CD4-positive, alpha-beta T cell (primary cell): ENCODE results near the gene DENND2C. TPM values are rescaled to one million over a fixed set of nuclear protein-coding genes. Genes with fewer than 3 reads are reported as not detected.

Experiments used
- ATAC-seq: fragments of 200-7000 bp; cut with Tn5 transposase; one replicate; pipeline ENCODE4 v1.10.0; 2022; ENCODE audit warnings: mild to moderate bottlenecking; ENCODE audit not compliant: poor library complexity
- CTCF ChIA-PET: fragments of 350-600 bp; sonication (Branson Sonifier 250); formaldehyde crosslinking; loops from one replicate; lab custom pipeline; 2021; ENCODE audit warnings: antibody characterized with exemption, inconsistent platforms; lab: Charles Lee
- POLR2A ChIA-PET: fragments of 350-600 bp; sonication (Branson Sonifier 250); formaldehyde crosslinking; loops from one replicate; lab custom pipeline; 2021; ENCODE audit warnings: antibody characterized with exemption, inconsistent platforms; lab: Charles Lee
- DNase-seq, 14 experiments: peaks; one replicate each; pipeline ENCODE4 v3.0.0-alpha.2; 2013 to 2020; ENCODE audit warnings: mixed read lengths in 2 of 14
- H3K27ac ChIP-seq, 2 donors: one replicate each; pipeline versions ENCODE4 v1.5.1 to v1.7.0; 2013; ENCODE audit warnings: low read length in 2 of 2, low read depth in 1 of 2, mild to moderate bottlenecking in 1 of 2
- H3K27me3 ChIP-seq, 2 experiments: 1 replicate in 1 of 2; 2 replicates in 1 of 2; pipeline versions ENCODE4 v1.6.1 to v1.7.0; 2013; ENCODE audit warnings: low read length in 2 of 2, control low read depth in 1 of 2, mild to moderate bottlenecking in 1 of 2, moderate library complexity in 1 of 2; ENCODE audit not compliant: insufficient read depth in 2 of 2, control insufficient read depth in 1 of 2
- H3K36me3 ChIP-seq: one replicate; pipeline ENCODE4 v1.6.1; 2013; ENCODE audit warnings: low read length, control low read depth; ENCODE audit not compliant: insufficient read depth
- H3K4me1 ChIP-seq: one replicate; pipeline ENCODE4 v1.6.1; 2013; ENCODE audit warnings: low read length, control low read depth; ENCODE audit not compliant: insufficient read depth
- H3K4me3 ChIP-seq: one replicate; pipeline ENCODE4 v1.5.1; 2013; ENCODE audit warnings: mild to moderate bottlenecking, low read length, moderate library complexity
- H3K9me3 ChIP-seq, 2 experiments: 1 replicate in 1 of 2; 2 replicates in 1 of 2; pipeline versions ENCODE4 v1.6.1 to v1.7.0; 2013; ENCODE audit warnings: low read length in 2 of 2, mild to moderate bottlenecking in 2 of 2, control low read depth in 1 of 2, moderate library complexity in 1 of 2; ENCODE audit not compliant: control insufficient read depth in 1 of 2, insufficient read depth in 1 of 2
- H3K27ac Mint-ChIP-seq: one replicate; pipeline ENCODE4 v1.8.0; 2020; ENCODE audit warnings: mixed read lengths
- H3K27me3 Mint-ChIP-seq: one replicate; pipeline ENCODE4 v1.8.0; 2021; ENCODE audit warnings: mixed read lengths
- H3K36me3 Mint-ChIP-seq: one replicate; pipeline ENCODE4 v1.8.0; 2021; ENCODE audit warnings: low read depth, mixed read lengths
- H3K4me1 Mint-ChIP-seq: one replicate; pipeline ENCODE4 v1.8.0; 2021; ENCODE audit warnings: low read depth, mixed read lengths
- H3K4me3 Mint-ChIP-seq: one replicate; pipeline ENCODE4 v1.8.0; 2020; ENCODE audit warnings: mild to moderate bottlenecking, mixed read lengths
- H3K9me3 Mint-ChIP-seq: one replicate; pipeline ENCODE4 v1.8.0; 2020; ENCODE audit warnings: mixed read lengths
- CTCF ChIP-seq: fragments of 200-600 bp; IDR thresholded peaks from one replicate; pipeline ENCODE4 v1.8.0; 2022; ENCODE audit warnings: antibody characterized with exemption, mild to moderate bottlenecking
- intact Hi-C, 2 experiments: fragments of 100-400 bp; cut with DNase I in 1 of 2; cut with micrococcal nuclease in 1 of 2; formaldehyde crosslinking; loops; one replicate each; pipeline versions ENCODE4 v1.15.1 to v1.9.0; 2023 to 2025; cut with DNase I, micrococcal nuclease
- total RNA-seq, 174 experiments: library from RNA in 2 of 174; stranded (reverse) in 2 of 174; gene quantifications; one replicate each; pipeline ENCODE4 v1.2.3 and lab custom pipeline; 2021 to 2026

DENND2C gene
- total RNA-seq, 2 experiments from 2014 or later, result 1.6 to 2.0 TPM

- H3K4me1 Mint-ChIP-seq, result no peaks in the 10 kb centered on the region
- POLR2A ChIA-PET, result no interaction called here
- H3K36me3 ChIP-seq, result no peaks in the 10 kb centered on the region
- CTCF ChIA-PET, result interaction anchor here (1.0 kb wide), 1 partner anchor 189 kb away, joined by 3 read pairs; no protein-coding TSS in a partner anchor
- ATAC-seq (no peak), DNase-seq (no peak)
- H3K27ac Mint-ChIP-seq, result no peak overlapping the region
- no peaks in the 10 kb centered on the region for H3K27me3 Mint-ChIP-seq
- TF ChIP-seq CTCF, result no peak
- H3K4me3 ChIP-seq, result no peak overlapping the region
- H3K4me1 ChIP-seq, result no peaks in the 10 kb centered on the region
- no peak overlapping the region for H3K4me3 Mint-ChIP-seq
- intact Hi-C loops, result no loop called here
- H3K27me3 ChIP-seq, result no peaks in the 10 kb centered on the region
- no peaks in the 10 kb centered on the region for H3K36me3 Mint-ChIP-seq
- no peak overlapping the region for H3K27ac ChIP-seq
- no peaks in the 10 kb centered on the region for H3K9me3 Mint-ChIP-seq
- H3K9me3 ChIP-seq, result no peaks in the 10 kb centered on the region
Measured at GRCh38 chr1:114535401-114535800, 134.4 kb downstream of the DENND2C start.

Other genes with a start within 250 kb of the DENND2C start
- 10 to 100 TPM; 42.6 to 45.0 TPM for gene TRIM33, start 158.8 kb downstream of the DENND2C start, total RNA-seq
- 100 to 1,000 TPM; 109 to 111 TPM for gene BCAS2, start 88.4 kb downstream of the DENND2C start, total RNA-seq
- gene AMPD1, start 25.5 kb upstream of the DENND2C start, total RNA-seq, result not detected
- gene NRAS, start 46.7 kb upstream of the DENND2C start, total RNA-seq, result 10 to 100 TPM; 28.9 to 30.4 TPM
- 100 to 1,000 TPM; 725 to 731 TPM for gene CSDE1, start 87.9 kb upstream of the DENND2C start, total RNA-seq
- gene SIKE1, start 110.6 kb upstream of the DENND2C start, total RNA-seq, result 10 to 100 TPM; 69.8 to 75.3 TPM
- not detected for gene SYCP1, start 184.8 kb upstream of the DENND2C start, total RNA-seq